ENCODE measurements around the gene SPECC1L. TPM values are rescaled to one million over a fixed set of nuclear protein-coding genes. Genes with fewer than 3 reads are reported as not detected.

SPECC1L gene
- total RNA-seq, 1 donor from 2014 or later: 69.2 TPM

DNA sequence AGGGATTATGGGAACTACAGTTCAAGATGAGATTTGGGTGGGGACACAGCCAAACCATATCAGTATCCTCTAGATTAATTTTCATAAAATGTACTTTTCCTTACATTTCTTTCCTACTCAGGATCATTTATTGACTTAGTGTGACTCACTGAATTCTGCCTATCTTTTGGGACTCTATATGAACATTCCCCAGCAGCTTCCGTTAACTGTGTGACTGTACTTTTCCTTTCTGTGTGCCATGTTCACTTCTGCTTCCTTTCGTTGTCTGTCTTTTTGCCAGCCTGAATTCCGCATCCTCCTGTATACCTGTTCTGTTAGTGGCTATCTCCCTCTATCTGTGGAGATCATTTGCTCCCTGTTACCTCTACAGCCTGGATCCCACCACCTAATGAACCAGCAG, 48.8 kb downstream of the SPECC1L start:
- Histone ChIP-seq H3K4me1 (ENCODE audit: insufficient read depth, low read length) (peaks cover 7% of the 10 kb centered on the region), H3K4me3 (ENCODE audit: insufficient read depth, low read depth, low read length) (no peak overlapping the region), H3K9ac (ENCODE audit: low read length) (no peak overlapping the region), H2AFZ (ENCODE audit: low read depth, low read length) (no peak overlapping the region), H4K20me1 (ENCODE audit: insufficient read depth, low read length) (peaks cover 29% of the 10 kb centered on the region), H3K27me3 (ENCODE audit: insufficient read depth, low read length) (no peaks in the 10 kb centered on the region), H3K9me3 (ENCODE audit: insufficient read depth, low read depth, low read length) (no peaks in the 10 kb centered on the region), H3K27ac (ENCODE audit: low read depth, low read length) (peak overlapping the region; percentile 40), H3K36me3 (ENCODE audit: insufficient read depth, low read length) (peaks cover 18% of the 10 kb centered on the region), H3K4me2 (ENCODE audit: low read length) (peak overlapping the region; percentile 52), H3K79me2 (ENCODE audit: insufficient read depth, low read length) (peaks cover 7% of the 10 kb centered on the region)
- FAIRE-seq: no peak
- Mint-ChIP-seq H3K9me3 (ENCODE audit: unreplicated experiment) (peaks cover 3% of the 10 kb centered on the region), H3K27ac (ENCODE audit: unreplicated experiment) (no peak overlapping the region), H3K4me3 (ENCODE audit: unreplicated experiment) (no peak overlapping the region), H3K4me1 (ENCODE audit: low read depth, unreplicated experiment) (peaks cover 3% of the 10 kb centered on the region), H3K36me3 (ENCODE audit: low read depth, unreplicated experiment) (peaks cover 15% of the 10 kb centered on the region), H3K27me3 (ENCODE audit: low read depth, unreplicated experiment) (no peaks in the 10 kb centered on the region)
- no peak for TF ChIP-seq EZH2 (IDR thresholded peaks at IDR 0.05; ENCODE audit: insufficient read depth, low read length)
- TF ChIP-seq, protein P1, sequence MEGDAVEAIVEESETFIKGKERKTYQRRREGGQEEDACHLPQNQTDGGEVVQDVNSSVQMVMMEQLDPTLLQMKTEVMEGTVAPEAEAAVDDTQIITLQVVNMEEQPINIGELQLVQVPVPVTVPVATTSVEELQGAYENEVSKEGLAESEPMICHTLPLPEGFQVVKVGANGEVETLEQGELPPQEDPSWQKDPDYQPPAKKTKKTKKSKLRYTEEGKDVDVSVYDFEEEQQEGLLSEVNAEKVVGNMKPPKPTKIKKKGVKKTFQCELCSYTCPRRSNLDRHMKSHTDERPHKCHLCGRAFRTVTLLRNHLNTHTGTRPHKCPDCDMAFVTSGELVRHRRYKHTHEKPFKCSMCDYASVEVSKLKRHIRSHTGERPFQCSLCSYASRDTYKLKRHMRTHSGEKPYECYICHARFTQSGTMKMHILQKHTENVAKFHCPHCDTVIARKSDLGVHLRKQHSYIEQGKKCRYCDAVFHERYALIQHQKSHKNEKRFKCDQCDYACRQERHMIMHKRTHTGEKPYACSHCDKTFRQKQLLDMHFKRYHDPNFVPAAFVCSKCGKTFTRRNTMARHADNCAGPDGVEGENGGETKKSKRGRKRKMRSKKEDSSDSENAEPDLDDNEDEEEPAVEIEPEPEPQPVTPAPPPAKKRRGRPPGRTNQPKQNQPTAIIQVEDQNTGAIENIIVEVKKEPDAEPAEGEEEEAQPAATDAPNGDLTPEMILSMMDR (IDR thresholded peaks at IDR 0.05; ENCODE audit: insufficient read depth, low read depth, low read length): no peak
- DNase-seq (ENCODE audit: low read depth): peak; percentile 30

- Histone ChIP-seq H3K27ac (ENCODE audit: low read depth, low read length) (no peak overlapping the region), H3K9me3 (ENCODE audit: insufficient read depth, low read depth, low read length) (no peaks in the 10 kb centered on the region)
Measured at GRCh38 chr22:24321999-24322398, 51.4 kb downstream of the SPECC1L start.

GRCh38 chr22:24322522-24322921, 51.9 kb downstream of the SPECC1L start:
- peaks cover 7% of the 10 kb centered on the region for H3K4me1 ChIP-seq (ENCODE audit: insufficient read depth, low read length)
- H3K36me3 ChIP-seq (ENCODE audit: insufficient read depth, low read length): peaks cover 15% of the 10 kb centered on the region
- H3K9me3 ChIP-seq (ENCODE audit: insufficient read depth, low read depth, low read length): no peaks in the 10 kb centered on the region
- TF ChIP-seq, protein P1 (IDR thresholded peaks at IDR 0.05; ENCODE audit: insufficient read depth, low read depth, low read length): no peak
- no peak for TF ChIP-seq EZH2 (IDR thresholded peaks at IDR 0.05; ENCODE audit: insufficient read depth, low read length)
- peaks cover 10% of the 10 kb centered on the region for H3K79me2 ChIP-seq (ENCODE audit: insufficient read depth, low read length)
- no peak for DNase-seq (ENCODE audit: low read depth)
- peaks cover 19% of the 10 kb centered on the region for H4K20me1 ChIP-seq (ENCODE audit: insufficient read depth, low read length)
- Mint-ChIP-seq H3K4me3 (ENCODE audit: unreplicated experiment) (no peak overlapping the region), H3K9me3 (ENCODE audit: unreplicated experiment) (peaks cover 3% of the 10 kb centered on the region), H3K27ac (ENCODE audit: unreplicated experiment) (no peak overlapping the region), H3K4me1 (ENCODE audit: low read depth, unreplicated experiment) (peaks cover 3% of the 10 kb centered on the region), H3K27me3 (ENCODE audit: low read depth, unreplicated experiment) (no peaks in the 10 kb centered on the region), H3K36me3 (ENCODE audit: low read depth, unreplicated experiment) (peaks cover 15% of the 10 kb centered on the region)
- FAIRE-seq: no peak
- no peak overlapping the region for H2AFZ ChIP-seq (ENCODE audit: low read depth, low read length)
- H3K4me3 ChIP-seq (ENCODE audit: insufficient read depth, low read depth, low read length): no peak overlapping the region
- no peak overlapping the region for H3K27ac ChIP-seq (ENCODE audit: low read depth, low read length)
- no peaks in the 10 kb centered on the region for H3K27me3 ChIP-seq (ENCODE audit: insufficient read depth, low read length)
- H3K9ac ChIP-seq (ENCODE audit: low read length): no peak overlapping the region
- no peak overlapping the region for H3K4me2 ChIP-seq (ENCODE audit: low read length)

More at GRCh38 chr22:24321999-24322398, 51.4 kb downstream of the SPECC1L start:
- Histone ChIP-seq H3K4me2 (ENCODE audit: low read length) (no peak overlapping the region), H3K9ac (ENCODE audit: low read length) (no peak overlapping the region), H3K4me3 (ENCODE audit: insufficient read depth, low read depth, low read length) (no peak overlapping the region), H3K4me1 (ENCODE audit: insufficient read depth, low read length) (peaks cover 7% of the 10 kb centered on the region), H3K79me2 (ENCODE audit: insufficient read depth, low read length) (peaks cover 10% of the 10 kb centered on the region), H2AFZ (ENCODE audit: low read depth, low read length) (no peak overlapping the region), H4K20me1 (ENCODE audit: insufficient read depth, low read length) (peaks cover 19% of the 10 kb centered on the region), H3K36me3 (ENCODE audit: insufficient read depth, low read length) (peaks cover 15% of the 10 kb centered on the region), H3K27me3 (ENCODE audit: insufficient read depth, low read length) (no peaks in the 10 kb centered on the region)
- Mint-ChIP-seq H3K4me3 (ENCODE audit: unreplicated experiment) (no peak overlapping the region), H3K4me1 (ENCODE audit: low read depth, unreplicated experiment) (peaks cover 3% of the 10 kb centered on the region), H3K9me3 (ENCODE audit: unreplicated experiment) (peaks cover 3% of the 10 kb centered on the region), H3K36me3 (ENCODE audit: low read depth, unreplicated experiment) (peaks cover 15% of the 10 kb centered on the region), H3K27ac (ENCODE audit: unreplicated experiment) (no peak overlapping the region), H3K27me3 (ENCODE audit: low read depth, unreplicated experiment) (no peaks in the 10 kb centered on the region)
- DNase-seq (ENCODE audit: low read depth) (no peak), FAIRE-seq (no peak)
- TF ChIP-seq, protein P1 (IDR thresholded peaks at IDR 0.05; ENCODE audit: insufficient read depth, low read depth, low read length): no peak
- TF ChIP-seq EZH2 (IDR thresholded peaks at IDR 0.05; ENCODE audit: insufficient read depth, low read length): no peak
